Activated T-helper 2 cell treated with anti-CD3 and anti-CD28 coated beads, Interferon-gamma antibody, Interleukin-2, Interleukin-4, amounts not matched to agents 10 μg/mL and 5 μg/mL and 100 μg/mL, durations not matched to agents 14 hours and 24 hours and 36 hours (primary cell): ENCODE measurements around the gene MCOLN1. TPM values are rescaled to one million over a fixed set of nuclear protein-coding genes. Genes with fewer than 3 reads are reported as not detected.
"Not testable (repeated sequence)": the region's sequence is repeated elsewhere in the genome, so short reads cannot be mapped to it uniquely, and the experiment has no call there.

Experiments
- DNase-seq: peaks from one replicate; pipeline ENCODE4 v3.0.0; 2021; ENCODE audit warnings: low spot score
- H3K27ac Mint-ChIP-seq: one replicate; pipeline ENCODE4 v1.8.0; 2021; ENCODE audit warnings: mixed read lengths
- H3K27me3 Mint-ChIP-seq: one replicate; pipeline ENCODE4 v1.8.0; 2021; ENCODE audit warnings: low read depth, mixed read lengths
- H3K36me3 Mint-ChIP-seq: one replicate; pipeline ENCODE4 v1.8.0; 2021; ENCODE audit warnings: low read depth, mixed read lengths
- H3K4me1 Mint-ChIP-seq: one replicate; pipeline ENCODE4 v1.8.0; 2021; ENCODE audit warnings: low read depth, mixed read lengths
- H3K4me3 Mint-ChIP-seq: one replicate; pipeline ENCODE4 v1.8.0; 2021; ENCODE audit warnings: low read depth, mild to moderate bottlenecking, moderate library complexity, mixed read lengths
- H3K9me3 Mint-ChIP-seq: one replicate; pipeline ENCODE4 v1.8.0; 2021; ENCODE audit warnings: mixed read lengths
- intact Hi-C: fragments of 100-400 bp; cut with micrococcal nuclease; formaldehyde crosslinking; loops from one replicate; pipeline ENCODE4 v1.15.1; 2023
- total RNA-seq: library from RNA; stranded (reverse); gene quantifications from 2 replicates; pipeline ENCODE4 v1.2.3, GENCODE V29; 2022

MCOLN1 gene
- total RNA-seq, 1 donor from 2014 or later: 11.2 TPM

DNA sequence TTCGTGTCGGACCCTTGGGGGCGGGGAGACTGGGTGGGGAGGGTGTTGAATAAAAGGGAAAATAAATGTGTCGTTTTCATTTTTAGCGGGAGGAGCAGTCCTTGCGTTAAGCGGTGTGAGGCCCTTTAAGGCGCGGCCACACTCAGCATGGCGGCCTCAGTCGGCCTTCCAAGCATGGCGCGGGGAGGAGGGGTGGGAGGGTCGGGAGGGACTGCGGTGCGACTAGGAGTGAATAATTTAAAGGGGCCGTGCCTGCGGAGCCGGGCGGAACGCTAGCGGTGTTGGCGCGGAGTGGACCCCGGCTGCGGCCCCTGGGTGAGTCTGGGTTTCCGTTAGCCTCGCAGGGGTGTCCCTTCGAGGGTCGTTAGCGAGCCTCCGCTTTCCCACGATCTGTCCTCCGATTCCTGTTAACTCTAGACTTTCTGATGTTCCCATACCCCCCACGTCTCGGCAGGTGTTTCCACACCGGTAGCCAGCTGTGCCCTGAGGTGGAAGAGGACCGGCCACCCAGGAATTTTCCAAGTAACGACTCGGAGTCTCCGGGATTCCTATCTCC is 11.6 kb downstream of the MCOLN1 start:
- no peaks in the 10 kb centered on the region for H3K9me3 Mint-ChIP-seq
- no peaks in the 10 kb centered on the region for H3K27me3 Mint-ChIP-seq
- H3K4me3 Mint-ChIP-seq: peak overlapping the region; percentile 94
- intact Hi-C loops: loop anchor here (1.0 to 2.0 kb wide), 3 partner anchors 12 to 95 kb away; partner anchors contain the start of genes MCOLN1, PET100 and XAB2
- H3K4me1 Mint-ChIP-seq: peaks cover 18% of the 10 kb centered on the region
- peaks cover 19% of the 10 kb centered on the region for H3K36me3 Mint-ChIP-seq
- peak; percentile 77 for DNase-seq
- peak overlapping the region; percentile 79 for H3K27ac Mint-ChIP-seq

DNA sequence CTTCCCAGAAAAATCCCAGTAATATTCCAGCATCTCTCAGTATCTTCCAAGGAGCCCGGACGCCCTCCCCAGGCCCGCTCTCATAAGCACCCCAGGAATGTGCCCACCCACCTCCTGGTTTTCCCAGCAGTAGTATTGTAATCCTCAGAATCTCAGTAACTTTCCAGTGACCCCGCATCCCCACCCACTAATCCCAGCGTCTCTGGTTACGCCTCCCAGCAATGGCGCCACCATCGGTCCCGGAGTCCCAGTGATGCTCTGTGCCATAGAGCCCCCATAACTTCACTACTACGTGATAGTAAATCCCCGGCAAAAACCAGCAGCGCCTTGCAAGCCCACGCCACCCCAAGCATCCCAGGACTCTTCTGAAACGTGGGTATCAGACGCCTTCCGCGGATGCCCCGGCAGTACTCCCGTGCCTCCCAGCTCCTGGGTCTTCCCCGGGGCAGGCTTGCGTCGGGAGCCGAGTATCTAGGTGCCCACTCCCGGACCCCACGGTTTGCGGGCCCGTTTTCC is 12.2 kb downstream of the MCOLN1 start:
- H3K27ac Mint-ChIP-seq: peak overlapping the region; percentile 72
- no peaks in the 10 kb centered on the region for H3K9me3 Mint-ChIP-seq
- intact Hi-C loops: loop anchor here (1.0 to 2.0 kb wide), 3 partner anchors 12 to 95 kb away; partner anchors contain the start of genes MCOLN1, PET100 and XAB2
- H3K4me1 Mint-ChIP-seq: peaks cover 18% of the 10 kb centered on the region
- H3K27me3 Mint-ChIP-seq: no peaks in the 10 kb centered on the region
- peaks cover 19% of the 10 kb centered on the region for H3K36me3 Mint-ChIP-seq
- DNase-seq: peak; percentile 23
- H3K4me3 Mint-ChIP-seq: peak overlapping the region; percentile 94

- no peaks in the 10 kb centered on the region for H3K9me3 Mint-ChIP-seq
- H3K4me1 Mint-ChIP-seq: peaks cover 18% of the 10 kb centered on the region
- intact Hi-C loops: loop anchor here (2.0 kb wide), 1 partner anchor 43 kb away; no protein-coding TSS in a partner anchor
- DNase-seq: peak; percentile 90
- peak within 1 kb of the TSS; percentile 94 for H3K4me3 Mint-ChIP-seq
- H3K27me3 Mint-ChIP-seq: no peaks in the 10 kb centered on the region
- peak within 1 kb of the TSS; percentile 86 for H3K27ac Mint-ChIP-seq
- peaks cover 22% of the 10 kb centered on the region for H3K36me3 Mint-ChIP-seq
These were observed 12.9 kb downstream of the MCOLN1 start, which contains the start of gene PNPLA6 for GRCh38 chr19:7535047-7535997. TSS of gene PNPLA6 (plus strand) at chr19:7535717. CDS start at chr19:7535789, 72 bp downstream.

- DNase-seq: no peak
- Mint-ChIP-seq H3K9me3 (no peaks in the 10 kb centered on the region), H3K27me3 (no peaks in the 10 kb centered on the region), H3K4me3 (peak overlapping the region; percentile 94), H3K4me1 (peaks cover 18% of the 10 kb centered on the region), H3K27ac (peak overlapping the region; percentile 86), H3K36me3 (peaks cover 26% of the 10 kb centered on the region)
- intact Hi-C loops: loop anchor here (2.0 kb wide), 1 partner anchor 43 kb away; no protein-coding TSS in a partner anchor
These were observed 13.7 kb downstream of the MCOLN1 start for GRCh38 chr19:7535998-7536695.

DNA sequence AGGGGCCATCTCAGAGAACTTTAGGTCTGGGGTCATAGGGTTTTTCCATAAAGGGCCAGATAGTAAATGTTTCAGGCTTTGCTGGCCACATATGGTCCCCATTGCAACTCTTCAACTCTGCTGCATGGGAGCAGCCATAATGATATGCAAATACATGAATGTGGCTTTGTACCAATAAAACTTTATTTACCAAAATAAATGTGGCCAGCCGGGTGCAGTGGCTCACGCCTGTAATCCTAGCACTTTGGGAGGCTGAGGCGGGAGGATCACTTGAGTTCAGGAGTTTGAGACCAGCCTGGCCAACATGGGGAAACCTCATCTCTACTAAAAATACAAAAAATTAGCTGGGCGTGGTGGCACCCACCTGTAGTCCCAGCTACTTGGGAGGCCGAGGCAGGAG is 16.6 kb downstream of the MCOLN1 start:
- H3K4me3 Mint-ChIP-seq, intact Hi-C loops, H3K9me3 Mint-ChIP-seq, DNase-seq, H3K27me3 Mint-ChIP-seq, H3K27ac Mint-ChIP-seq: not testable (repeated sequence)
- Mint-ChIP-seq H3K4me1 (peaks cover 20% of the 10 kb centered on the region), H3K36me3 (peaks cover 42% of the 10 kb centered on the region)

DNA sequence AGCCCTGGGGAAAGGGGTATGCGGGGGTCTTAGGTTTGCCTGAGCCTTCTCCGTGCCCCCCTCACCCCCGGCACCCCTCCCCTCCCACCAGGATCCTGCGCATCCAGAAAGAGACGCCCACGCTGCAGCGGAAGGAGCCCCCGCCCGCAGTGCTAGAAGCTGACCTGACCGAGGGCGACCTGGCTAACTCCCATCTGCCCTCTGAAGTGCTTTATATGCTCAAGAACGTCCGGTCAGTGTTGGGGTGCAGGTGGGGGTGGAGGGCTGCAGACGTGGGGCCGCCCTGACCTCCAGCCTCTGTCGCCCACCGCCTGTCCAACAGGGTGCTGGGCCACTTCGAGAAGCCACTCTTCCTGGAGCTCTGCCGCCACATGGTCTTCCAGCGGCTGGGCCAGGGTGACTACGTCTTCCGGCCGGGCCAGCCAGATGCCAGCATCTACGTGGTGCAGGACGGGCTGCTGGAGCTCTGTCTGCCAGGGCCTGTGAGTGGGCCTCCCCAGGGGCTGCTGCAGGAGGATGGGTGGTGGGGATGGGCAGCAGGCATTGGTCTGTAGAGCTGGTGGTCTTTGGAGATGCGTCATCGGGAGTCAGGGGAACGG is 17.5 kb downstream of the MCOLN1 start:
- H3K4me3 Mint-ChIP-seq: no peak overlapping the region
- H3K27me3 Mint-ChIP-seq: no peaks in the 10 kb centered on the region
- intact Hi-C loops: no loop called here
- H3K27ac Mint-ChIP-seq: no peak overlapping the region
- H3K4me1 Mint-ChIP-seq: peaks cover 17% of the 10 kb centered on the region
- peaks cover 42% of the 10 kb centered on the region for H3K36me3 Mint-ChIP-seq
- H3K9me3 Mint-ChIP-seq: no peaks in the 10 kb centered on the region
- DNase-seq: no peak

DNA sequence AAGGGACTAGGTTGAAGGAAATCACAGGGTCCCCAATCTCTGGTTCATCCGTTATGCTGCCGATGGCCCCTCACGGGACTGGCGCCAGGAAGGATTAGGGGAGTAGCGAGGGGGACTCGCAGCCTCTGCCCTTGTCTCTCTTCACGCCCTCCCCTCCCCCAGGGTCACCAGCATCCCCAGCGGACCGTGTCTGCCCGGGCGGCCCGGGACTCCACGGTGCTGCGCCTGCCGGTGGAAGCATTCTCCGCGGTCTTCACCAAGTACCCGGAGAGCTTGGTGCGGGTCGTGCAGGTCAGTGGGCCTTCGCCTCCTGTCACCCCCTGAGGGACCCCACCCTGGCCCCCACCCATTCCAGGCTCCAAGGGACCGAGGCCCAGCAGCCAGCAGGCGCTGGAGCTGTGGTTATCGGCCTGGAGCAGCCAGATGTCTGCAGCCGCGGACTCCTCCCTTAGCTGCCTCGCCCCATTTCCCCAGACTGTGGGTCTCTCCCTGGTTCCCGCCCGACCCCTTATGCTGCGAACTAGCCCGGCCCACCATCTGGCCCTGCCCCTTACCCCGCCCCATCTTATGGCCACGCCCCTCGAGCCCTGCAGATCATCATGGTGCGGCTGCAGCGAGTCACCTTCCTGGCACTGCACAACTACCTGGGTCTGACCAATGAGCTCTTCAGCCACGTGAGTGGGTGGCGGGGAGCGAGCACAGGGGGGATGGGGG is 18.5 kb downstream of the MCOLN1 start:
- Mint-ChIP-seq H3K27me3 (no peaks in the 10 kb centered on the region), H3K4me1 (peaks cover 18% of the 10 kb centered on the region), H3K27ac (no peak overlapping the region), H3K4me3 (no peak overlapping the region), H3K36me3 (peaks cover 44% of the 10 kb centered on the region), H3K9me3 (no peaks in the 10 kb centered on the region)
- DNase-seq: no peak
- intact Hi-C loops: no loop called here

DNA sequence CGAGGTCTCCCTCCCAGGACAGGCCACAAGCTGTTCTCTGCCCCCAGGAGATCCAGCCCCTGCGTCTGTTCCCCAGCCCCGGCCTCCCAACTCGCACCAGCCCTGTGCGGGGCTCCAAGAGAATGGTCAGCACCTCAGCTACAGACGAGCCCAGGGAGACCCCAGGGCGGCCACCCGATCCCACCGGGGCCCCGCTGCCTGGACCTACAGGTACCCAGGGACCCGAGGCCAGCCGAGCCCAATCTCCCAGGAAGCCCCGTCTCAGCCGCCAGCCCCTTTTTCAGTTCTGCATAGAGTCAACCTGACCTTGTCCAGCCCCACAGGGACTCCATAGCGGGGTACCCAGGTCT is 19.0 kb downstream of the MCOLN1 start:
- Mint-ChIP-seq H3K9me3 (no peaks in the 10 kb centered on the region), H3K27ac (no peak overlapping the region), H3K36me3 (peaks cover 44% of the 10 kb centered on the region), H3K27me3 (no peaks in the 10 kb centered on the region), H3K4me3 (no peak overlapping the region), H3K4me1 (peaks cover 17% of the 10 kb centered on the region)
- intact Hi-C loops: no loop called here
- DNase-seq: no peak

DNA sequence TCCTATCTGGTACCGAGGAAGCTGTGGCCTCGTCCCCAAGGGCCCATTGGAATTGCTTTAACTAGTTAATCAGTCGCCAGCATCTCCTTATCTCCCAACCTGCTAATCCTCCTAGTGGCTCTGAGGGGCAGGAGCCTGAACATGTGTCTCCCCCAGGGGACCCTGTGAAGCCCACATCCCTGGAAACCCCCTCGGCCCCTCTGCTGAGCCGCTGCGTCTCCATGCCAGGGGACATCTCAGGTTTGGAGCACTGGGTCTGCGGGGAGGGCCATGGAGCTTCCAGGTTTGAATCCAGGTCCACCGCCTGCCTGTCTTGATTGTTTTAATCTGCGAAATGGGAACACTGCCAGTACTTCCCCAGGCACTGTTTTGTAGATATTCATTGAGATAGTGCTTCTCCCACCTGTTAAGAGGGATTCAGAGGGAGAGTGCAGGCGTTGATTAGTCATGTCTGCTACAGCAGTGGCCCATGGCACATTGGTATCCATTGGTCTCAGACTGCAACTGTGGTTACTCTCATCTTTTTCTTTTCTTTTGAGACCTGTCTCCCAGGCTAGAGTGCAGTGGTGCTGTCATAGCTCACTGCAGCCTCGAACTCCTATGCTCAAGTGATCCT is 19.5 kb downstream of the MCOLN1 start:
- H3K27ac Mint-ChIP-seq: no peak overlapping the region
- H3K9me3 Mint-ChIP-seq: no peaks in the 10 kb centered on the region
- peaks cover 15% of the 10 kb centered on the region for H3K4me1 Mint-ChIP-seq
- H3K36me3 Mint-ChIP-seq: peaks cover 41% of the 10 kb centered on the region
- DNase-seq: no peak
- intact Hi-C loops: no loop called here
- no peaks in the 10 kb centered on the region for H3K27me3 Mint-ChIP-seq
- H3K4me3 Mint-ChIP-seq: no peak overlapping the region

- Mint-ChIP-seq H3K27me3 (no peaks in the 10 kb centered on the region), H3K36me3 (peaks cover 40% of the 10 kb centered on the region), H3K27ac (no peak overlapping the region), H3K9me3 (no peaks in the 10 kb centered on the region), H3K4me1 (peaks cover 13% of the 10 kb centered on the region), H3K4me3 (no peak overlapping the region)
- intact Hi-C loops: no loop called here
- DNase-seq: no peak
These were observed 20.3 kb downstream of the MCOLN1 start for GRCh38 chr19:7542556-7543348.

GRCh38 chr19:7544626-7545025 is 22.2 kb downstream of the MCOLN1 start:
- peaks cover 35% of the 10 kb centered on the region for H3K36me3 Mint-ChIP-seq
- H3K27ac Mint-ChIP-seq: no peak overlapping the region
- no peak overlapping the region for H3K4me3 Mint-ChIP-seq
- intact Hi-C loops: no loop called here
- H3K27me3 Mint-ChIP-seq: no peaks in the 10 kb centered on the region
- DNase-seq: no peak
- peaks cover 13% of the 10 kb centered on the region for H3K4me1 Mint-ChIP-seq
- no peaks in the 10 kb centered on the region for H3K9me3 Mint-ChIP-seq
